Transverse colon (tissue), 4 donors: ENCODE data around the gene CETN3.

ENCODE experiments used
- CTCF ChIP-seq, 5 experiments: fragments of 200-600 bp in 3 of 5; fragments of 450-650 bp in 2 of 5; sonication (generic) in 3 of 5; IDR thresholded peaks; 1 replicate in 2 of 5; 2 replicates in 3 of 5; pipeline ENCODE4 v1.5.1; 2016 to 2017; ENCODE audit warnings: antibody characterized with exemption in 5 of 5, inconsistent platforms in 3 of 5, mild to moderate bottlenecking in 2 of 5, moderate library complexity in 1 of 5
- EP300 ChIP-seq: sonication (generic); formaldehyde crosslinking; IDR thresholded peaks from one replicate; pipeline ENCODE4 v1.6.1; 2017; ENCODE audit warnings: antibody characterized with exemption, low read depth
- POLR2AphosphoS5 ChIP-seq, 3 donors: sonication (generic); formaldehyde crosslinking; IDR thresholded peaks; one replicate each; pipeline ENCODE4 v1.6.1; 2016; ENCODE audit warnings: antibody characterized with exemption in 3 of 3

- no peak for TF ChIP-seq CTCF (IDR thresholded peaks at IDR 0.05)
- TF ChIP-seq EP300, result no peak
- no peak for TF ChIP-seq POLR2AphosphoS5 (IDR thresholded peaks at IDR 0.05)
Measured at GRCh38 chr5:90399251-90399650, 10.3 kb downstream of the CETN3 start.
